Tibial nerve (tissue), 4 donors: ENCODE measurements around the gene NOTCH2.

Source experiments
- CTCF ChIP-seq, 5 experiments: fragments of 200-600 bp in 3 of 5; fragments of 450-650 bp in 2 of 5; sonication (generic) in 3 of 5; IDR thresholded peaks; one replicate each; pipeline ENCODE4 v1.5.1; 2016 to 2019; ENCODE audit warnings: antibody characterized with exemption in 5 of 5, mild to moderate bottlenecking in 3 of 5, moderate library complexity in 2 of 5
- EP300 ChIP-seq, 2 donors: sonication (generic); formaldehyde crosslinking; IDR thresholded peaks; one replicate each; pipeline ENCODE4 v1.6.1; 2017; ENCODE audit warnings: antibody characterized with exemption in 2 of 2, mild to moderate bottlenecking in 1 of 2
- POLR2A ChIP-seq, 2 donors: fragments of 450-650 bp; IDR thresholded peaks; one replicate each; pipeline ENCODE4 v1.6.1; 2017; ENCODE audit warnings: antibody characterized with exemption in 2 of 2, mild to moderate bottlenecking in 2 of 2, moderate library complexity in 2 of 2

GRCh38 chr1:119878171-119878570, 191.3 kb downstream of the NOTCH2 start:
- TF ChIP-seq POLR2A (IDR thresholded peaks at IDR 0.05) (no peak), CTCF (IDR thresholded peaks at IDR 0.05) (no peak), EP300 (IDR thresholded peaks at IDR 0.05) (no peak)
